ENCODE results near the gene USP40. TPM values are rescaled to one million over a fixed set of nuclear protein-coding genes. Genes with fewer than 3 reads are reported as not detected.

The USP40 gene
- total RNA-seq, 1 donor from 2014 or later = 14.7 TPM

GRCh38 chr2:233473386-233473791, 93.2 kb downstream of the USP40 start:
- no peak for DNase-seq

GRCh38 chr2:233471291-233472035, 95.1 kb downstream of the USP40 start:
- no peak for DNase-seq

- DNase-seq = no peak
Measured at GRCh38 chr2:233470839-233471238, 95.7 kb downstream of the USP40 start.

DNA sequence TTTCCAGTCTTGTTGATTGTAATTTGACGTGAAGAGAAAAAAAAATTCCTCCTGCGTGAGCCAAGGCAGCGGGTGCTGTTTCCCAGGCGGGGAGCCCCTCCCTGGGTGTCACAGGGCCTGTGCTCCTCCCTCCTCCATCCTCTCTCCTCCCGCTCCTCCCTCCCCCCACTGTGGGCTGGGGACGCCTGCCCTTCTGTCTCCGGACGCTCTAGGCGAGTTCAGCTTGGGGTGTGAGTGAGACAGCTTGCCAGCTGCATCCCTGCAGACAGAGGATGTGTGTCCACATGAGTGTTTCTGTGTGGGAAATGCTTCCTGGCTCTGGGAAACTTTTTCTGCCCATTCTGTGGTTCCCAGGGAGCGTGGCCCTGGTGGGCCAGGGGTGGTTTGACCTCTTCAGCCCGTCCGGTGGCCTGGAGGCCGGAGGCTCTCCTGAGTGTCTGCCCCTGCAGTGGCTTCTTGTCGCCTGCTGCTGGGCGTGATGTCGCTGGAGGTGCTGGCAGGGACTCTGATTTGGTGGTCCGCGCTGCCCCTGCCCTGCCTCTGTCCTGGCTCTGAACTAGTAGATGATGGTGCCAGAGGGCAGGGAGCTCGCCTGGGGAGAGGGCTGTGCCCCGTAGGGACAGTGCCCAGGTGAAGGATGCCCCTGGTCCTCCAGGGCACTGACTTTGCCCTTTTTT, 96.4 kb downstream of the USP40 start:
- peak; percentile 72 for DNase-seq

GRCh38 chr2:233469261-233470010, 97.1 kb downstream of the USP40 start:
- no peak for DNase-seq

DNA sequence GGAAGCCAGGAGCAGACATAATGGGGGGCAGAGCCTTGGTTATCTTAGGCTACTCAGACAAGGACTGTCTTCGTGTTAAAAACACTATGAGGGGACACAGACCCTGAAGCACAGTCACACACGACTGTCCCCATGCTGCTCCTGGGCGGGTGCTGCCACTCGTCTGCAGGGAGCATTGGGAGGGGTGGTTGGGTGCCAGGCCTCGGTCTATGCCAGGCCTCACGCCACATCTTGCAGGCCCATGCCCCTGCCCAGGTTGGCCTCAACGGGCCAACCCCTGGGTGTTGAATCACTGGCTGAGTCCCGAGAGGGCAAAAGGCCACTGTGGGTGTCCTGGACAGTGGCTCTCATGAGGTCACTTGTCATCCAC, 97.9 kb downstream of the USP40 start:
- DNase-seq = no peak

DNA sequence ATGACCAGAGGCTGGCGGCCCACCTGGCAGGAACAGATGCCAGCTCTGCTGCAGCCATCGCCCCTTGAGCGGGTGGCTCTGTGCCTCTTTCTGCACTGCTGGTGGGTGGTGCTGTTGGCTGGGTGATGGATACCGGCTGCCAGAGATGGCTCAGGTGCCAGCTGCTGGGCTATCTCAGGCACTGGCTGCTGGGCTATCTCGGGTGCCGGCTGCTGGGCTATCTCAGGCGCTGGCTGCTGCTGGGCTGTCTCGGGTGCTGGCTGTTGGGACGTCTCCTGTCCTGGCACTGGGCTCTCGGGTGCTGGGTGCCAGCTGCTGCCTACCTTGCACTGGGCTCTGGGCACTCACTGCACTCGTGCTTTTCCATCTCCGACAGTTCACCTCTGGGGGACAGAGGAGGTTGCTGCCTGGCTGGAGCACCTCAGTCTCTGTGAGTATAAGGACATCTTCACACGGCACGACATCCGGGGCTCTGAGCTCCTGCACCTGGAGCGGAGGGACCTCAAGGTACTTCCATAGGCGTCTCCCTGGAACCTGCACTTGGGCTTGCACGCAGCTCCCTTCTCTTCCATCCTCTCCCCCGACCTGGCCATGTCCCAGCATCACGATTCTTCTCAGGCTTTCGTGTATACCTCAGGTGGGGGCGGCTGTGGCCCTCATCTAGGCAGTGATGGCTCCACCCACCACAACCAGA, 98.4 kb downstream of the USP40 start:
- DNase-seq = no peak

- DNase-seq = no peak
Measured at GRCh38 chr2:233466991-233467603, 99.5 kb downstream of the USP40 start.

- no peak for DNase-seq
Measured at GRCh38 chr2:233464531-233465240, 101.9 kb downstream of the USP40 start.

DNA sequence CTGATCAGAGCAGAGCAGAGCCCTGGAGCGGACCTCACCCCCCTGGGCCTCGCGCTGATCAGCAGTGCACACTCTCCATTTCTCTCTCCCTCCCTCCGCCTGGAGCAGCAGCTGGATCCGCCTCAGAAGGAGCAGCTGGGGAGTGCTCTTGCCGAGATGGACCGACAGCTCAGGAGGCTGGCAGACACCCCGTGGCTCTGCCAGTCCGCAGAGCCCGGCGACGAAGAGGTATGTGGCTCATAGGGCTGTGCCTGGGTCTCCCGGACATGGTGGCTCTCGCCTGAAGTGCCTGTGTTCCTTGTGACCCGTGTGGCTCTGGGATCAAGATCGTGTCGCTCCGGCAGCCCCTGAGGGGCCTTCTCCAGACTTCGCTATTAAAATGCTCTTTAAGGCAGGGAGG, 102.5 kb downstream of the USP40 start:
- DNase-seq = no peak

- DNase-seq = no peak
Measured at GRCh38 chr2:233463586-233463985, 103.0 kb downstream of the USP40 start.

GRCh38 chr2:233462826-233463470, 103.6 kb downstream of the USP40 start:
- DNase-seq = no peak

DNA sequence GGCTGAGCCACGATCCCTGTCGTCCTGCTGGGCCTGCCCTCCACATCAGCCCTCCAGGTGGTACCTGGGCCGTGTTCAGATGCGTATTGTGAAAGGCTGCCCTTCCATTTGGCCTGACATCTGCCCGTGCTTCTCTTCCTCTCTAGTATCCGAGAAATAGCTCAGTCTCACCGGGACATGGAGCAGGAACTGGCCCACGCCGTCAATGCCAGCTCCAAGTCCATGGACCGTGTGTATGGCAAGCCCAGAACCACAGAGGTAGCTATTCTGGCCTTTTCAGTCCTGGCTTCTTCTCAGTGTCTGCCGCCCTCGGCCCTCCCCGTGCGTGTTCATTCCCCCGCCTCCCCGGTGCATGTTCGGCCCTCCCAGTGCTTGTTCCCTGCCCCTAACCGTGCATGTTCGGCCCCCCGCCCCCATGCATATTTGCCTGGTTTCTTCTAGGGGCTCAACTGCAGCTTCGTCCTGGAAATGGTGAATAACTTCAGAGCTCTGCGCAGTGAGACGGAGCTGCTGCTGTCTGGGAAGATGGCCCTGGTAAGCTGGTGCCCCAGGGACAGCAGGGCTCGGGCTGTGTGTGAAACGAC, 104.3 kb downstream of the USP40 start:
- DNase-seq = no peak

DNA sequence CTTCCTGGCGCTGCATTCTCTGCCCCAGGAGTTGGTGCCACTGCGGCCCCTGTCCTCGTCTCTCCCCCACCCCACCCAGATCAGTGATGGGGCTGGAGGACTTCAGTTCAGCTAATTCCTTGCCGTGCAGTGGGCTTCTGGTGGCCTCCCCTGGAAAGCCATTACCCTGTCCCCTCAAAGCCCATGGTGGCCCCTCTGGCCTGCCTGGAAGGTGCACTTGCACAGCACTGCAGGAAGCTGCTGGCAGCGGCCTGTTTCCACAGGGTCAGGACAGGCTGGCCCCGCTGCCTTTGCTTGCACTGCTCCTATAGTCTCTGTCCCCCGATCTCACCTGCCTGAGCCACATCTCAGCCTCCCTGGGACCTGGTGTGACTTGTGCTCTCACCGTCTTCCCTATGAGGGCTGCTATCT, 105.1 kb downstream of the USP40 start:
- no peak for DNase-seq

DNA sequence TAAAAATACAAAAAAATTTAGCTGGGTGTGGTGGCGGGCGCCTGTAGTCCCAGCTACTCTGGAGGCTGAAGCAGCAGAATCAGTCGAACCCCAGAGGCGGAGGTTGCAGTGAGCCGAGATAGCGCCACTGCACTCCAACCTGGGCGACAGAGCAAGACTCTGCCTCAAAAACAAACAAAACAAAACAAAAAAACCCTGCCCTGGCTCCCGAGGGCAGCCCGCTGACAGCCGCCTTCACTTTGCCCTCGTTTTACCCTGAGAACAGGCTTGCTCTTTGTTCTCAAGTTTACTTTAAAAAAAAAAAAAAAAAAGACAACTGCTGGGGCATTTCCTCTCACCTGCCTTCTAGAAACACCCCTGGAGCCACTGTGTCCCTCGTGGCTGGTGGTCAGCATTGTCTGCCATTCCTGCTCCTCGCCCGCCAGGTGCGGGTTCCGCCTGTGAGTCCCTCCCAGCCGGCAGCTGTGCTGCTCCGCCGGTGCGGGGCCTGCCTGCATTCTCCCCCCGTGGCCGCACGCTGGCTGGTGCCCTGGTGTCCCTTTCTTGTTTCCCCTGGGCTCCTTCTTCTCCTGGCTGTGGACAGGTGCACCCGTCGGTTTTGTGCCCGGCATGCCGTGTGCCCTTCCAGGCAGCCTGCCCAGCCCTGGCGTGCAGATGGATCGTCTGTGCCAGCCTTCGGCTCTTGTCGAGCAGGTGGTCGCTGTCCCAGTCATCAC, 105.7 kb downstream of the USP40 start:
- no peak for DNase-seq

- DNase-seq = no peak
Measured at GRCh38 chr2:233459426-233459825, 107.2 kb downstream of the USP40 start.

- no peak for DNase-seq
Measured at GRCh38 chr2:233458826-233459225, 107.8 kb downstream of the USP40 start.

GRCh38 chr2:233458031-233458610, 108.5 kb downstream of the USP40 start:
- DNase-seq = no peak

GRCh38 chr2:233457356-233457755, 109.2 kb downstream of the USP40 start:
- no peak for DNase-seq

DNA sequence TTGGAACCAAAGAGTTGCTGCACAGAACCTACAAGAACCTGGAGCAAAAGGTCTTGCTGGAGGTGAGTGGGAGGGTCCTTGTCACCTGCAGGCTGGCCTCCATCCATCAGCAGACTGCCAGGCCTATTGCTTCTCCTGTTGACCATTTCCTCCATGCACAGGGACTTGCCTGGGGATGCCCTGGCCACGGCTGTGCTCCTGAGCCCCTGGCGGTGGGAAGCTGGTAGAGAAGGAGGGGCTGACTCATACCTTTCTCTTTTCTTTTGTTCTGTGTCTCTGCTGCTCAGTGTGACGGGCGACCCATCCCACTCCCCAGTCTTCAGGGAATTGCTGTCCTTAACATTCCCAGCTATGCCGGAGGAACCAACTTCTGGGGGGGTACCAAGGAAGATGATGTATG, 109.6 kb downstream of the USP40 start:
- DNase-seq = no peak
